NCI-H2081 (cell line): ENCODE measurements around the gene CABP2.
"Not testable (repeated sequence)": the region's sequence is repeated elsewhere in the genome, so short reads cannot be mapped to it uniquely, and the experiment has no call there.

Experiments used
- DNase-seq, 2 experiments: peaks; one replicate each; lab custom pipeline; 2025; lab: John Stamatoyannopoulos, UW

Gene CABP2

GRCh38 chr11:67476692-67477091 is 46.6 kb downstream of the CABP2 start:
- not testable (repeated sequence) for DNase-seq

GRCh38 chr11:67472882-67473281 is 50.4 kb downstream of the CABP2 start:
- DNase-seq: no peak

DNA sequence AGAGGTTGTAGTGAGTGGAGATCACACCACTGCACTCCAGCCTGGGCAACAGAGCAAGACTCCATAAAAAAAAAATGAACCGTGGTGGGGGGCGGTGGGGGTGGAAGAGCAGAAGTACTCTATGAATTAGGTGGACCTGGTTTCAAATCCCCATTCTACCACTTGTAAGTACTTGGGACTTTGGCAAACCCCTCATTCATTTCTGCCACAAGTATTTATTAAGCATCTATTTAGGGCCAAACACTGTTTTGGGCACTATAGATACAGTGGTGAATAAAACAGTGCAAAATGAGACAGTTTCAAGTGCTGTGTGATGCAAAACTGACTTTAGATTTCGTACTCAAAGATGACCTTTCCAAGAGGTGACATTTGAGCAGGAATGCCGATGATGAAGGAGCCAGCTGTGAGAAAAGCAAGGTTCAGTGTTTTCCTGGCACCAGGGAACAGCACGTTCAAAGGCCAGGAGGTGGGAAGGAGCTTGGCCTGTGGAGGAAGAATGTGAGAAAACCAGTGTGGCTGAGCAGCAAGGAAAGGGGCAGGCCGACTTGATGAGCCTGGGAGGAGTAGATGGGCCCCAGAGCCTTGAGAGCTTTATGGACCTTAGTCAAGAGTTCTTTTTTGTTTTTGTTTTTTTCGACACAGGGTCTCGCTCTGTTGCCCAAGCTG is 52.8 kb downstream of the CABP2 start:
- DNase-seq: no peak

- DNase-seq: no peak
Measured at GRCh38 chr11:67469508-67469811, 53.8 kb downstream of the CABP2 start.
